Measurements from ENCODE around the gene MAP3K2.

Gene MAP3K2

GRCh38 chr2:127279781-127280180, 108.0 kb downstream of the MAP3K2 start:
- DNase-seq, result no peak

GRCh38 chr2:127278959-127279358, 108.8 kb downstream of the MAP3K2 start:
- DNase-seq, result no peak

DNA sequence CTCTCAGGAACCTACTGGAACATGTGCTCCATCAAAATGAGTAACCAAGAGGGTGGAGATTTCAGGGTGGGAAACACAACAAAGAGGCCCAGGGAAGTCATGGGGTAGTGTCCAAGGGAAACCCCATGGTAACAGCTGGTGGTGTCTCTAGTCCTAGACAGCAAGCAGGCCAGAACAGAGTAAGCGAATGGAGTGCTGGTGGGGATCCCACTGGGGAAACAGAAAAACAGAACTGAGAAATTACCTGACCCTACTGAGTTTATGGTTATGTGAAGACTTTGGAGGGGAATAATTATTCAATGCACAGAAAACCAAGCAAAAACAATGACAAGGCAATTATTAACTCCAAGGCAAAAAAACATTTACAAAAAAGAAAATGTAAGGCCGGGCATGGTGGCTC, 110.7 kb downstream of the MAP3K2 start:
- DNase-seq, result no peak

GRCh38 chr2:127275789-127276188, 112.0 kb downstream of the MAP3K2 start:
- no peak for DNase-seq

- DNase-seq, result no peak
These were observed 112.4 kb downstream of the MAP3K2 start for GRCh38 chr2:127275356-127275755.

GRCh38 chr2:127270663-127271062, 117.1 kb downstream of the MAP3K2 start:
- DNase-seq, result no peak

DNA sequence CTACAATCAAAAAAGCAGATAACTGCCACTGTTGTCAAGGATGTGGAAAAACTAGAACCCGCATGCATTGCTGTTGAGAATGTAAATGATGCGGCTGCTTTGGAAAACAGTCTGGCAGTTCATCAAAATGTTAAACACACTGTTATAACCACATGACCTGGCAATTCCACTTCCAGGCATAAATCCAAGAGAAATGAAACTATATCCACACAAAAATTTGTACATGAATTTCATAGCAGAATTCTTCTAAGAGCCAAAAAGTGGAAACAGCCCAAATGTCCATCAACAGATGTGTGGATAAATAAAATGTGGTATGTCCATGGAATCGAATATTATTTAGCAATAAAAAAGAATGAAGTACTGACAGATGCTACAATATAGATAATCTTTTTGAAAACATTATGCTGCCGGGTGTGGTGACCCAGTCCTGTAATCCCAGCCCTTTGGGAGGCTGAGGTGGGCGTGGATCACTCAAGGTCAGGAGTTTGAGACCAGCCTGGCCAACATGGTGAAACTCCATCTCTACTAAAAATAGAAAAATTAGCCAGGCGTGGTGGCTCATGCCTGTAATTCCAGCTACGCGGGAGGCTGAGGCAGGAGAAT, 125.9 kb downstream of the MAP3K2 start:
- no peak for DNase-seq

GRCh38 chr2:127259355-127259754, 128.4 kb downstream of the MAP3K2 start:
- DNase-seq, result no peak

DNA sequence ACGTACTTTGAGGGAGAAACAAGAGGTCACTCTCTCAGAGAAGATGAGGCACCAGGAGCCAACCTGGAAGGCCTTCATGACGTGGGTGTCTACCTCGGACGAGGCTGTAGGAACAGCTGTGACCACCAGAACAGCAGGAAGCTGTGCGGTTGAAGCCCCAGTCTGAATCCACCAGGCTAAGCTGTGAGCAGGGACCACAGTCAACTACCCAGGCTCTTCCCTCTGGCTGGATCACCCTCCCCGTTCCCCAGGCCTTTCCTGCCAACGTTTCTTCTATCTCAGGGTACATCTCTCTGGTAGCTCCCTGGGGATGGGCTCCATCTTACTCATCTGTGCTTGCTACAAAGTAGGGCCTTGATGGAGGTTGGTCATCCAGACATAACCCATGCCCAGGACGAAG, 130.9 kb downstream of the MAP3K2 start:
- no peak for DNase-seq

GRCh38 chr2:127256381-127256780, 131.4 kb downstream of the MAP3K2 start:
- DNase-seq, result no peak

DNA sequence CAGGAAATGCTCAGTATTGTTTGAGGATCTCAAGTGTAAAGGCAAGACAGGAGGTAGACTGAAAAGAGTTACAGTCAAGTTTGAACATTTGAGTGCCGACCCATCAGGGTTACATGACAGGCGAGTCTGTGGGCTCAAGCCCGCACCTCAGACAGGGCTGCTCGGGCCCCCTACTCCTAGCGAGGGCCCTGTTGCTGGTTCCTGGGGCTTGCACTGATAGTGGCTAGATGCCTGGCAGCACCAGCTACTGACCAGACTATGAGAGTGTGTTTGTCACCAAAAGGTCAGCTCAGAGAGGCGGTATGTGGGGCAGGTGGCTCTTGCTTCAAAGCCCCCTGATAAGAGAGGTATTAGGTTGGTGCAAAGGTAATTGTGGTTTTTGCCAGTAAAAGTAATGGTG, 132.1 kb downstream of the MAP3K2 start:
- DNase-seq, result no peak

DNA sequence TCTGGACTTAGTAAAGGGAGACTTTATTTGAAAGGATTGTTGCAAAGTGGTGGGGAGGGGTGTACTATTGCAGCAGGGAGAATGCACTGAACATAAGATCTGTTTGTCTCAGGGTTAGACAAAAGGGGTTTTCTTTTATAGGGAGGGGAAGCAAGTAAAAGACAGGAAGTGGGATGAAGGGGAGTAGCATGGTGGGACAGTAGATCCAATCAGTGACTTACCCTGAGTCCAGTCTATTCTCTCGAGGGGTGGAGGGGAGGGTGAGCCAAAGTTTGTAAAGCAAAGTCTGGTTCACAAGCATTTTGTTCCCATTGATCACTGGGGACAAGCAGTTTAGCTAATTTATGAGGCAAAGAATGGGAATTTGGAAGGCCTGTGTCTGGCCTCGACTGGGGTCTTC, 132.6 kb downstream of the MAP3K2 start:
- DNase-seq, result no peak

- DNase-seq, result no peak
These were observed 133.3 kb downstream of the MAP3K2 start for GRCh38 chr2:127254386-127254981.

Measured in COR-L47 (cell line).